ENCODE measurements around the gene STAT1. TPM values are rescaled to one million over a fixed set of nuclear protein-coding genes. Genes with fewer than 3 reads are reported as not detected.

Gene STAT1
- total RNA-seq, 1 experiment from 2014 or later: 73.4 TPM

DNA sequence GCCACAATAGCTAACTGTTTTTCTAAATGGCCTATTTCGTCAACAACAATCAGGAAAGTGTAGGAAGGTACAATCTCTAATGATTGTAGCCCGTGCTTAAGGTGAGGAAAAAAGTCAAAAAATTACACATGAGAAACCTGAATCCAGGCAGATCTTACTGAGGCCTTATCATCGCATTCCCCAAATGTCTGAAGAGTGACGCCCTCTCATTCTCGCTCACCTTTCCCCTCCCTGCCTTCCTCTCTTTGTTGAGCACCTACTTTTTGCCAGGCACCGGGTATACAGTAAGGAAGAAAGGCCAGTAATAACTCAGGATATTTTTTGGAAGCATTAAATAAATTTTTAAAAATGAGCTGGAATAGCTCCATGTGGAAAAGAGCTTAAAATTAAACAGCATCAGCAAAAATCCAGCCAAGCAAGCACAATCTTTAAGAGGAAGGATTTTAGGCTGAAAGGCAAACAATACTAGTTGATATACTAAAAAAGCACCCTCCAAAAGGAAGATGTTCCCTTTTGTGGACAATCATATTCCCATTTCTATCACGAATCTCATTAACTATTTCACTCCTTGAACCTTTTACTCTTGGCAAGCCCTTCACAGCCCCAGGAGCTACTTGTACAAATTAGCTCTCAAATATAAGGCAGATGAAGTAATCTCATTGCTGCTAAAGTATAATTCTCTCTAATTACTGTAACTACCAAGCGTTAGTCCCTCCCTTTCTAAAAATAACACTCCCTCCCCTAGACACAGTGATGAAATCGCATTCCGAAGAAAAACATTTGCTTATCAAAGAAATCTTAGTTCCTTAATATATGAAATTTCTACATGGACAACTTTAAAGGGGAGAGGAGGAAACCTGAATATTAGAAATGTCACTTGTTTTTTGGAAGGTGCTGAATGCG lies 40.0 kb downstream of the STAT1 start:
- ChIA-PET CTCF (no interaction called here), POLR2A (no interaction called here)
- intact Hi-C loops (cut with micrococcal nuclease; ENCODE audit: unreplicated experiment) (no loop called here), in situ Hi-C loops (cut with HindIII; ENCODE audit: low pct_unique_long_range_greater_than_20kb, low sequenced_read_pairs) (no loop called here)
- no peaks in the 10 kb centered on the region for H3K9me3 ChIP-seq (ENCODE audit: control insufficient read depth, insufficient read depth, low read depth, low read length)
- ATAC-seq: no peak
- TF ChIP-seq, protein P1, sequence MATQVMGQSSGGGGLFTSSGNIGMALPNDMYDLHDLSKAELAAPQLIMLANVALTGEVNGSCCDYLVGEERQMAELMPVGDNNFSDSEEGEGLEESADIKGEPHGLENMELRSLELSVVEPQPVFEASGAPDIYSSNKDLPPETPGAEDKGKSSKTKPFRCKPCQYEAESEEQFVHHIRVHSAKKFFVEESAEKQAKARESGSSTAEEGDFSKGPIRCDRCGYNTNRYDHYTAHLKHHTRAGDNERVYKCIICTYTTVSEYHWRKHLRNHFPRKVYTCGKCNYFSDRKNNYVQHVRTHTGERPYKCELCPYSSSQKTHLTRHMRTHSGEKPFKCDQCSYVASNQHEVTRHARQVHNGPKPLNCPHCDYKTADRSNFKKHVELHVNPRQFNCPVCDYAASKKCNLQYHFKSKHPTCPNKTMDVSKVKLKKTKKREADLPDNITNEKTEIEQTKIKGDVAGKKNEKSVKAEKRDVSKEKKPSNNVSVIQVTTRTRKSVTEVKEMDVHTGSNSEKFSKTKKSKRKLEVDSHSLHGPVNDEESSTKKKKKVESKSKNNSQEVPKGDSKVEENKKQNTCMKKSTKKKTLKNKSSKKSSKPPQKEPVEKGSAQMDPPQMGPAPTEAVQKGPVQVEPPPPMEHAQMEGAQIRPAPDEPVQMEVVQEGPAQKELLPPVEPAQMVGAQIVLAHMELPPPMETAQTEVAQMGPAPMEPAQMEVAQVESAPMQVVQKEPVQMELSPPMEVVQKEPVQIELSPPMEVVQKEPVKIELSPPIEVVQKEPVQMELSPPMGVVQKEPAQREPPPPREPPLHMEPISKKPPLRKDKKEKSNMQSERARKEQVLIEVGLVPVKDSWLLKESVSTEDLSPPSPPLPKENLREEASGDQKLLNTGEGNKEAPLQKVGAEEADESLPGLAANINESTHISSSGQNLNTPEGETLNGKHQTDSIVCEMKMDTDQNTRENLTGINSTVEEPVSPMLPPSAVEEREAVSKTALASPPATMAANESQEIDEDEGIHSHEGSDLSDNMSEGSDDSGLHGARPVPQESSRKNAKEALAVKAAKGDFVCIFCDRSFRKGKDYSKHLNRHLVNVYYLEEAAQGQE (IDR thresholded peaks at IDR 0.05; ENCODE audit: insufficient read depth in 1 of 2, low read depth in 2 of 2, low read length in 1 of 2): no peak
- no peak for TF ChIP-seq SIN3A (IDR thresholded peaks at IDR 0.05; ENCODE audit: borderline replicate concordance, insufficient read depth, low read depth, low read length)
- no peak for TF ChIP-seq TCF7L2 (IDR thresholded peaks at IDR 0.05; ENCODE audit: low read depth, low read length)
- TF ChIP-seq, protein P2, sequence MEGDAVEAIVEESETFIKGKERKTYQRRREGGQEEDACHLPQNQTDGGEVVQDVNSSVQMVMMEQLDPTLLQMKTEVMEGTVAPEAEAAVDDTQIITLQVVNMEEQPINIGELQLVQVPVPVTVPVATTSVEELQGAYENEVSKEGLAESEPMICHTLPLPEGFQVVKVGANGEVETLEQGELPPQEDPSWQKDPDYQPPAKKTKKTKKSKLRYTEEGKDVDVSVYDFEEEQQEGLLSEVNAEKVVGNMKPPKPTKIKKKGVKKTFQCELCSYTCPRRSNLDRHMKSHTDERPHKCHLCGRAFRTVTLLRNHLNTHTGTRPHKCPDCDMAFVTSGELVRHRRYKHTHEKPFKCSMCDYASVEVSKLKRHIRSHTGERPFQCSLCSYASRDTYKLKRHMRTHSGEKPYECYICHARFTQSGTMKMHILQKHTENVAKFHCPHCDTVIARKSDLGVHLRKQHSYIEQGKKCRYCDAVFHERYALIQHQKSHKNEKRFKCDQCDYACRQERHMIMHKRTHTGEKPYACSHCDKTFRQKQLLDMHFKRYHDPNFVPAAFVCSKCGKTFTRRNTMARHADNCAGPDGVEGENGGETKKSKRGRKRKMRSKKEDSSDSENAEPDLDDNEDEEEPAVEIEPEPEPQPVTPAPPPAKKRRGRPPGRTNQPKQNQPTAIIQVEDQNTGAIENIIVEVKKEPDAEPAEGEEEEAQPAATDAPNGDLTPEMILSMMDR (IDR thresholded peaks at IDR 0.05): no peak
- TF ChIP-seq POLR2AphosphoS5 (IDR thresholded peaks at IDR 0.05; ENCODE audit: low read depth, low read length): no peak
- no peak for DNase-seq (ENCODE audit: low read depth, low spot score)
- no peak overlapping the region for H3K27ac ChIP-seq (ENCODE audit: low read length)
- H3K4me1 ChIP-seq (ENCODE audit: control insufficient read depth, insufficient read depth, low read length): no peaks in the 10 kb centered on the region
- BruUV-seq (replicated peaks): TSS peak; percentile 14
- H3K4me3 ChIP-seq (ENCODE audit: low read depth in 2 of 2, low read length in 2 of 2): no peak overlapping the region
- no peaks in the 10 kb centered on the region for H3K27me3 ChIP-seq (ENCODE audit: control insufficient read depth, insufficient read depth, low read length)
- H3K36me3 ChIP-seq (ENCODE audit: control insufficient read depth, insufficient read depth, low read length): peaks cover 59% of the 10 kb centered on the region

GRCh38 chr2:190973262-190973661 lies 40.7 kb downstream of the STAT1 start:
- DNase-seq (ENCODE audit: low read depth, low spot score): no peak
- Histone ChIP-seq H3K27me3 (ENCODE audit: control insufficient read depth, insufficient read depth, low read length) (no peaks in the 10 kb centered on the region), H3K4me3 (ENCODE audit: low read depth in 2 of 2, low read length in 2 of 2) (no peak overlapping the region), H3K4me1 (ENCODE audit: control insufficient read depth, insufficient read depth, low read length) (no peaks in the 10 kb centered on the region), H3K9me3 (ENCODE audit: control insufficient read depth, insufficient read depth, low read depth, low read length) (no peaks in the 10 kb centered on the region), H3K36me3 (ENCODE audit: control insufficient read depth, insufficient read depth, low read length) (peaks cover 64% of the 10 kb centered on the region), H3K27ac (ENCODE audit: low read length) (no peak overlapping the region)
- in situ Hi-C loops (cut with HindIII; ENCODE audit: low pct_unique_long_range_greater_than_20kb, low sequenced_read_pairs): no loop called here
- CTCF ChIA-PET: no interaction called here
- TF ChIP-seq POLR2AphosphoS5 (IDR thresholded peaks at IDR 0.05; ENCODE audit: low read depth, low read length) (no peak), TCF7L2 (IDR thresholded peaks at IDR 0.05; ENCODE audit: low read depth, low read length) (no peak), SIN3A (IDR thresholded peaks at IDR 0.05; ENCODE audit: borderline replicate concordance, insufficient read depth, low read depth, low read length) (no peak)
- TF ChIP-seq, protein P2 (IDR thresholded peaks at IDR 0.05): no peak
- TF ChIP-seq, protein P1 (IDR thresholded peaks at IDR 0.05; ENCODE audit: insufficient read depth in 1 of 2, low read depth in 2 of 2, low read length in 1 of 2): no peak
- intact Hi-C loops (cut with micrococcal nuclease; ENCODE audit: unreplicated experiment): no loop called here
- POLR2A ChIA-PET: no interaction called here
- BruUV-seq (replicated peaks): no TSS peak
- ATAC-seq: no peak
